Upper lobe of right lung (tissue), 1 donor: ENCODE data around the gene IFITM1. TPM values are rescaled to one million over a fixed set of nuclear protein-coding genes. Genes with fewer than 3 reads are reported as not detected.

Source experiments
- ATAC-seq: fragments of 200-7000 bp; cut with Tn5 transposase; one replicate; pipeline ENCODE4 v1.9.1; 2020; ENCODE audit warnings: mild to moderate bottlenecking, moderate library complexity
- DNase-seq: peaks from one replicate; pipeline ENCODE4 v3.0.0-alpha.2; 2020
- H3K27ac ChIP-seq: fragments of 200-600 bp; one replicate; pipeline ENCODE4 v1.8.0; 2022
- H3K27me3 ChIP-seq: fragments of 200-600 bp; one replicate; pipeline ENCODE4 v1.8.0; 2022; ENCODE audit warnings: mild to moderate bottlenecking
- H3K36me3 ChIP-seq: fragments of 200-600 bp; one replicate; pipeline ENCODE4 v1.8.0; 2022
- H3K4me1 ChIP-seq: fragments of 200-600 bp; one replicate; pipeline ENCODE4 v1.8.0; 2022
- H3K4me3 ChIP-seq: fragments of 200-600 bp; one replicate; pipeline ENCODE4 v1.8.0; 2022; ENCODE audit warnings: mild to moderate bottlenecking
- H3K9me3 ChIP-seq: fragments of 200-600 bp; one replicate; pipeline ENCODE4 v1.8.0; 2022
- CTCF ChIP-seq: fragments of 200-600 bp; IDR thresholded peaks from one replicate; pipeline ENCODE4 v1.8.0; 2022; ENCODE audit warnings: antibody characterized with exemption
- intact Hi-C: fragments of 100-400 bp; cut with DNase I; formaldehyde crosslinking; loops from one replicate; pipeline ENCODE4 v1.11.0; 2022
- total RNA-seq: library from RNA; stranded (reverse); fragmentation: NEBNext Ultra II Directional; extraction: Animal tissue kit (Norgen Biotek cat#: 25700); gene quantifications from one replicate; pipeline ENCODE4 v1.2.1, GENCODE V29; 2021
- donor health status: DM: no; HTN: yes; CAD: no; lungs with severe emphysema.

IFITM1 gene
- total RNA-seq, 1 donor from 2014 or later = 128 TPM

- intact Hi-C loops = no loop called here
- peak; percentile 46 for TF ChIP-seq CTCF
- no peaks in the 10 kb centered on the region for H3K9me3 ChIP-seq
- H3K27ac ChIP-seq = no peak overlapping the region
- DNase-seq (peak; percentile 83), ATAC-seq (peak; percentile 80)
- no peaks in the 10 kb centered on the region for H3K36me3 ChIP-seq
- no peak overlapping the region for H3K4me3 ChIP-seq
- H3K4me1 ChIP-seq = peaks cover 9% of the 10 kb centered on the region
- peaks cover 26% of the 10 kb centered on the region for H3K27me3 ChIP-seq
These were observed 50.3 kb downstream of the IFITM1 start for GRCh38 chr11:363948-364761.

Other genes starting within 250 kb of the IFITM1 start
- gene SCGB1C1, start 121.0 kb upstream of the IFITM1 start, total RNA-seq = not detected
- 57.9 TPM for gene BET1L, start 106.6 kb upstream of the IFITM1 start, total RNA-seq
- gene RIC8A, start 106.3 kb upstream of the IFITM1 start, total RNA-seq = 91.8 TPM
- gene SIRT3, start 77.7 kb upstream of the IFITM1 start, total RNA-seq = 15.7 TPM
- gene PSMD13, start 77.1 kb upstream of the IFITM1 start, total RNA-seq = 89.9 TPM
- gene NLRP6, start 35.6 kb upstream of the IFITM1 start, total RNA-seq = 1.7 TPM
- 105 TPM for gene PGGHG, start 24.9 kb upstream of the IFITM1 start, total RNA-seq
- not detected for gene IFITM5, start 14.5 kb upstream of the IFITM1 start, total RNA-seq
- gene IFITM2, start 6.2 kb upstream of the IFITM1 start, total RNA-seq = 521 TPM
- 692 TPM for gene IFITM3, start 6.8 kb downstream of the IFITM1 start, total RNA-seq
- gene B4GALNT4, start 55.5 kb downstream of the IFITM1 start, total RNA-seq = 1.9 TPM
- 40.4 TPM for gene PKP3, start 80.2 kb downstream of the IFITM1 start, total RNA-seq
- 80.9 TPM for gene SIGIRR, start 101.0 kb downstream of the IFITM1 start, total RNA-seq
- gene ANO9, start 128.0 kb downstream of the IFITM1 start, total RNA-seq = 22.4 TPM
- 31.1 TPM for gene PTDSS2, start 136.2 kb downstream of the IFITM1 start, total RNA-seq
- 245 TPM for gene RNH1, start 193.2 kb downstream of the IFITM1 start, total RNA-seq
- 55.5 TPM for gene HRAS, start 221.5 kb downstream of the IFITM1 start, total RNA-seq
- gene LRRC56, start 223.5 kb downstream of the IFITM1 start, total RNA-seq = 3.2 TPM
- 5.9 TPM for gene LMNTD2, start 246.7 kb downstream of the IFITM1 start, total RNA-seq
- 76.7 TPM for gene RASSF7, start 246.9 kb downstream of the IFITM1 start, total RNA-seq